ENCODE measurements around the gene TDRD7. TPM values are rescaled to one million over a fixed set of nuclear protein-coding genes. Genes with fewer than 3 reads are reported as not detected.

Gene TDRD7
- total RNA-seq, 1 donor from 2014 or later = 7.6 TPM

DNA sequence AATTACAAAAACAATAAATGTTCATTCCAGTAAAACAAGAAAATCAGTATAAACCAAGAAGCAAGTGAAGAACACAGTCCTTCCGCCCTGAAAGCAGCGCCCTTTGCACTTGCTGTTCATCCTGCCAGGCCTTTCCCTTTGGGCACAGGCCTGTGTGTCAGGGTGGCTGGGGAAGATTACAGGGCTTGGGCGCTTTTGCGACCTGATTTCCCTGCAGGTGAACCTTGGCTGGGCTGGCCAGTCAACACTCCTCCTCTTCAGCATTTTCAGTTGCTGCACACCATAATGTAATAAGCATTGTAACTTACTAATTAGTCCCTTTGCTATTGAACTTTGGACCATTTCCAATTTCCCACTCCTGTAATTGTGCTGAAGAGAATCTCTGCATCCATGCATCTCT is 38.6 kb upstream of the TDRD7 start:
- Mint-ChIP-seq H3K4me1 (ENCODE audit: unreplicated experiment) (no peaks in the 10 kb centered on the region), H3K4me3 (no peak overlapping the region), H3K27ac (no peak overlapping the region), H3K27me3 (no peaks in the 10 kb centered on the region), H3K36me3 (peaks cover 19% of the 10 kb centered on the region), H3K9me3 (peaks cover 5% of the 10 kb centered on the region)
- TF ChIP-seq, protein P1, sequence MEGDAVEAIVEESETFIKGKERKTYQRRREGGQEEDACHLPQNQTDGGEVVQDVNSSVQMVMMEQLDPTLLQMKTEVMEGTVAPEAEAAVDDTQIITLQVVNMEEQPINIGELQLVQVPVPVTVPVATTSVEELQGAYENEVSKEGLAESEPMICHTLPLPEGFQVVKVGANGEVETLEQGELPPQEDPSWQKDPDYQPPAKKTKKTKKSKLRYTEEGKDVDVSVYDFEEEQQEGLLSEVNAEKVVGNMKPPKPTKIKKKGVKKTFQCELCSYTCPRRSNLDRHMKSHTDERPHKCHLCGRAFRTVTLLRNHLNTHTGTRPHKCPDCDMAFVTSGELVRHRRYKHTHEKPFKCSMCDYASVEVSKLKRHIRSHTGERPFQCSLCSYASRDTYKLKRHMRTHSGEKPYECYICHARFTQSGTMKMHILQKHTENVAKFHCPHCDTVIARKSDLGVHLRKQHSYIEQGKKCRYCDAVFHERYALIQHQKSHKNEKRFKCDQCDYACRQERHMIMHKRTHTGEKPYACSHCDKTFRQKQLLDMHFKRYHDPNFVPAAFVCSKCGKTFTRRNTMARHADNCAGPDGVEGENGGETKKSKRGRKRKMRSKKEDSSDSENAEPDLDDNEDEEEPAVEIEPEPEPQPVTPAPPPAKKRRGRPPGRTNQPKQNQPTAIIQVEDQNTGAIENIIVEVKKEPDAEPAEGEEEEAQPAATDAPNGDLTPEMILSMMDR (conservative IDR thresholded peaks at IDR 0.05) = no peak
- DNase-seq (ENCODE audit: extremely low spot score, unreplicated experiment) = no peak

DNA sequence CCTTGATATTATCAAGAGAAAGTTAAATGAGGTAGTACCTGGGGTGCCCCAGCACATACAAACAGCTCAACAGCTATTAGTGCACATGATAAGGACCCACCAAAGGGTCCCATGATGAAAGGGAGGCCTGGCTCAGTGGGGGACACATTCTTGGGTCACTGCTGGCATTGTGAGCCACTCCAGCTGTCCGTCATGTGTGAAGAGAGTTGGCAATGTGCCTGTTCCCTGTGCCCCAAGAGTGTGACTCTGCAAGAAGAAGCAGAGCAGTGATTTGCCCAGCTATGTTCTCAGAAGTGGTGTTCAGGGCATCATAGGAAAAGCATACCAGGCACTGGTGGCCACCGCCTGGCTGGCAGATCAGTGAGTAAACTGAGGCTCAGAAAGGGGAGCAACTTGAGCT is 37.1 kb upstream of the TDRD7 start:
- DNase-seq (ENCODE audit: extremely low spot score, unreplicated experiment) = no peak
- Mint-ChIP-seq H3K9me3 (no peaks in the 10 kb centered on the region), H3K36me3 (peaks cover 12% of the 10 kb centered on the region), H3K27ac (no peak overlapping the region), H3K27me3 (no peaks in the 10 kb centered on the region), H3K4me3 (no peak overlapping the region), H3K4me1 (ENCODE audit: unreplicated experiment) (no peaks in the 10 kb centered on the region)
- TF ChIP-seq, protein P1 (conservative IDR thresholded peaks at IDR 0.05) = no peak

- no peak overlapping the region for H3K27ac Mint-ChIP-seq
- no peaks in the 10 kb centered on the region for H3K36me3 Mint-ChIP-seq
- TF ChIP-seq, protein P1 (conservative IDR thresholded peaks at IDR 0.05) = no peak
- H3K27me3 Mint-ChIP-seq = no peaks in the 10 kb centered on the region
- no peaks in the 10 kb centered on the region for H3K4me1 Mint-ChIP-seq (ENCODE audit: unreplicated experiment)
- H3K9me3 Mint-ChIP-seq = no peaks in the 10 kb centered on the region
- no peak for DNase-seq (ENCODE audit: extremely low spot score, unreplicated experiment)
- H3K4me3 Mint-ChIP-seq = no peak overlapping the region
Measured at GRCh38 chr9:97376902-97377301, 35.0 kb upstream of the TDRD7 start.

DNA sequence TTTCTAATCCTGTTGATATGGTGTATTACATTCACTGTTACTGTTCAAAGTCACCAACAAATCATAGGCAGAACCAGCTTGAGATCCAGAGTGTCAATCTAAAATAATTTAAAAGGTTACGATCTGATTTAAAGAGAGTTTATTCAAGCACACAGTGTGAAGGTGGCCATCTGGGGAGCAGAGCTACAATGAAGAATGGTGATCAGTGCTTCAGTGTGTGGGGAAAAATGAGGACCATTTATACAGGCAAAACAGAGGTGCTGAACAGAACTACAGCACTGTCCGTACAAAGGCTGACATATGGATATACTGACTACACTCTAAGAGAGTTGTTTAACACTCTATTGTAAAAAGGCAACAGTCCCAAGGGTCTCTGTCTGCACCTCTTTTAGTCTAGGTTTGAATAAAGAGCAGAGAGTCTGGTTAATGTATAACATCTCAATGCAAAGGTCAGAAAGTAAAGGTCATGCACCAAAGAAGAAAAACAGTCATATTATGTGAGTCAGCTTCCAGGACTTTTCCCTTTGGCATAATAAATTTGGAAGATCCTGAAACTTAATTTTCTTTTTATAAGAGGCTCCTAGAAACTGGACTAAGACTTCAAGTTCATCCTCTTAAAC is 29.7 kb upstream of the TDRD7 start:
- Mint-ChIP-seq H3K4me1 (ENCODE audit: unreplicated experiment) (peaks cover 5% of the 10 kb centered on the region), H3K9me3 (no peaks in the 10 kb centered on the region), H3K4me3 (peak overlapping the region; percentile 0), H3K27me3 (peaks cover 9% of the 10 kb centered on the region), H3K36me3 (no peaks in the 10 kb centered on the region), H3K27ac (no peak overlapping the region)
- TF ChIP-seq, protein P1 (conservative IDR thresholded peaks at IDR 0.05) = no peak
- DNase-seq (ENCODE audit: extremely low spot score, unreplicated experiment) = no peak

GRCh38 chr9:97384406-97385262 is 27.3 kb upstream of the TDRD7 start:
- Mint-ChIP-seq H3K27me3 (peaks cover 9% of the 10 kb centered on the region), H3K27ac (no peak overlapping the region), H3K4me1 (ENCODE audit: unreplicated experiment) (peaks cover 5% of the 10 kb centered on the region), H3K4me3 (no peak overlapping the region), H3K9me3 (no peaks in the 10 kb centered on the region), H3K36me3 (no peaks in the 10 kb centered on the region)
- DNase-seq (ENCODE audit: extremely low spot score, unreplicated experiment) = no peak
- TF ChIP-seq, protein P1 (conservative IDR thresholded peaks at IDR 0.05) = no peak
